MCF 10A (cell line): ENCODE measurements around the gene MNAT1. TPM values are rescaled to one million over a fixed set of nuclear protein-coding genes. Genes with fewer than 3 reads are reported as not detected.

Experiments
- BruUV-seq: library from RNA; stranded (reverse); fragments of 400-500 nt; replicated peaks from 2 replicates; lab custom pipeline; 2021; lab: Mats Ljungman, UMichigan
- CTCF ChIA-PET: fragments of 300-600 bp; sonication (Branson Sonifier 250); formaldehyde crosslinking; extraction: SDS; loops from one replicate; lab custom pipeline; 2021; ENCODE audit warnings: antibody characterized with exemption, inconsistent platforms; lab: Yijun Ruan, JAX
- POLR2A ChIA-PET: fragments of 300-600, 350-650 bp; sonication (Branson Sonifier 250); formaldehyde crosslinking; extraction: SDS; loops from one replicate; lab custom pipeline; 2020; ENCODE audit warnings: antibody characterized with exemption, inconsistent platforms; lab: Yijun Ruan, JAX
- DNase-seq: peaks from one replicate; pipeline ENCODE4 v3.0.0-alpha.2; 2018; ENCODE audit not compliant: unreplicated experiment
- H3K27ac Mint-ChIP-seq: one replicate; pipeline ENCODE4 v1.8.0; 2022; ENCODE audit warnings: mild to moderate bottlenecking, low read depth, mixed read lengths; ENCODE audit not compliant: unreplicated experiment
- H3K27me3 Mint-ChIP-seq: one replicate; pipeline ENCODE4 v1.8.0; 2022; ENCODE audit warnings: mixed read lengths; ENCODE audit not compliant: insufficient read depth, unreplicated experiment
- H3K36me3 Mint-ChIP-seq: one replicate; pipeline ENCODE4 v1.8.0; 2022; ENCODE audit warnings: mild to moderate bottlenecking, moderate library complexity, mixed read lengths; ENCODE audit not compliant: insufficient read depth, unreplicated experiment
- H3K4me1 Mint-ChIP-seq: one replicate; pipeline ENCODE4 v1.8.0; 2022; ENCODE audit warnings: mixed read lengths; ENCODE audit not compliant: insufficient read depth, unreplicated experiment
- H3K4me3 Mint-ChIP-seq: one replicate; pipeline ENCODE4 v1.8.0; 2022; ENCODE audit warnings: mild to moderate bottlenecking, moderate library complexity, mixed read lengths; ENCODE audit not compliant: unreplicated experiment
- H3K9me3 Mint-ChIP-seq: one replicate; pipeline ENCODE4 v1.8.0; 2022; ENCODE audit warnings: mixed read lengths; ENCODE audit not compliant: unreplicated experiment
- CTCF ChIP-seq: fragments of 200-600 bp; IDR thresholded peaks from one replicate; pipeline ENCODE4 v1.8.0; 2022; ENCODE audit warnings: antibody characterized with exemption, mild to moderate bottlenecking; ENCODE audit not compliant: unreplicated experiment
- intact Hi-C: fragments of 100-400 bp; cut with micrococcal nuclease; formaldehyde crosslinking; loops from 2 replicates; pipeline ENCODE4 v1.14.1; 2022
- total RNA-seq: library from RNA; stranded (reverse); gene quantifications from 2 replicates; pipeline ENCODE4 v1.2.3, GENCODE V29; 2022

Gene MNAT1
- total RNA-seq, 1 experiment from 2014 or later = 57.5 TPM

DNA sequence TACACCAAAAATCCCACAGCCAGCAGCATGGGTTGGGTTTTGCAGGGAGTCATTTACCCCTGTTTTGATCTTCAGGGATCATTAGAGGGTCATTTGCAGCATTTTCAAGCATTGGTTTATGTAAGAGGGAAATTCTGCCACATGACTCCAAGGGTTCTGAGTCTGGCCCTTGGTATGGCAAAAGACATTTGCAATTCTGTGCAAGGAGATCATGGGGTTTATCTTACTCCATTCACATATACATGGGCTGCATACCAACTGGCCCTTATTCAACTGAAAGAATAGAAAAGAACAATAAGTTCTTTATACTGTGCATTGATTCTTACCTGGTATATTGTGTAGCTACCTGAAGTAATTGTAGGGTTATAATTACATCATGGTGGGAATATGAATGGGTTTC, 24.1 kb upstream of the MNAT1 start:
- no peak for DNase-seq
- no TSS peak for BruUV-seq
- TF ChIP-seq CTCF = no peak
- Mint-ChIP-seq H3K4me3 (no peak overlapping the region), H3K27me3 (no peaks in the 10 kb centered on the region), H3K9me3 (no peaks in the 10 kb centered on the region), H3K4me1 (no peaks in the 10 kb centered on the region), H3K36me3 (peaks cover 5% of the 10 kb centered on the region), H3K27ac (no peak overlapping the region)
- intact Hi-C loops = no loop called here
- CTCF ChIA-PET = interaction anchor here (0.6 kb wide), 1 partner anchor 61 kb away, joined by 3 read pairs; no protein-coding TSS in a partner anchor
- POLR2A ChIA-PET = no interaction called here

DNA sequence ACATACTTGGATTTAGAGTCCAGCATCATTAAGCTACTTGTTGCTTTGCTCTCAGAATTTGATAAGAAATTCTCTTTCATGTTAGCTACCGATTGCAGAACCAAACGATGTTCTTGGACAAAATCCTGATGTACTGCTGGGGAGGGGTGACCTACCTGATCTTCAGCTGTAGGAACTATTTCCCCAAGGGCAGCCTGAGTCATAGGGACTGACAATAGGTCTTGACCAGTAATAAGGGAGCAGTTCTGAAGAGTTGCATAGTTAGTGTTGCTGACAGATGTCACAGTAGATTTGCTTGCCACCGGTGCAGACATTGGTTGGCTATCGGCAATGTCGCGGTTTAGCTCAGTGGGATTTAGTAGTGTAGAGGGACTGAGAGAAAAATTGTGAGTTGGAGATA, 21.0 kb upstream of the MNAT1 start:
- ChIA-PET CTCF (interaction anchor here (0.5 to 1.3 kb wide), 3 partner anchors 11 to 145 kb away, joined by 3 to 4 read pairs (median 4); no protein-coding TSS in a partner anchor), POLR2A (interaction anchor here (0.9 to 1.2 kb wide), 3 partner anchors 9 to 32 kb away, joined by 3 read pairs; no protein-coding TSS in a partner anchor)
- Mint-ChIP-seq H3K36me3 (peaks cover 14% of the 10 kb centered on the region), H3K4me3 (no peak overlapping the region), H3K27ac (no peak overlapping the region), H3K27me3 (no peaks in the 10 kb centered on the region), H3K9me3 (no peaks in the 10 kb centered on the region), H3K4me1 (no peaks in the 10 kb centered on the region)
- intact Hi-C loops = no loop called here
- TF ChIP-seq CTCF = no peak
- no TSS peak for BruUV-seq
- peak; percentile 4 for DNase-seq

DNA sequence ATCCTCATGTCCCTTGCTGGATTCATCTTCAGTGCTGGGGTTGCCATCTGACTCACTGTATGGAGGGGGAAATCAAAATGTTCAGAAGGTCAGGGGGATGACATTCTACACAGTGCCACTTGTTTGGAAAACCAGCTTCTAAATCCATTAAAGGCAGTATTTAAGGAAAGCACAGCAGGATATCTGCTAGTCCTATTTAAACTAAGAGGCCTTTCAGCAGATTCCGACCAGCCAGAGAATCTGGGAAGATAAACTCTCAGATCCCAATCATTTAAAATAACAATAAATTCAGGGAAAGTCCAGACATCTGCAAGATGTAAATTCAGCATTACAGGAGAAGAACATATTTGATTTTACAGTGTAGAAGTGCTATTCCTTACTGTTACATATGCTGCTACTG, 14.2 kb upstream of the MNAT1 start:
- H3K4me3 Mint-ChIP-seq = peak overlapping the region; percentile 91
- no TSS peak for BruUV-seq
- intact Hi-C loops = loop anchor here (5.0 kb wide), 2 partner anchors 477 to 532 kb away; no protein-coding TSS in a partner anchor
- DNase-seq = no peak
- TF ChIP-seq CTCF = no peak
- H3K4me1 Mint-ChIP-seq = no peaks in the 10 kb centered on the region
- peaks cover 12% of the 10 kb centered on the region for H3K36me3 Mint-ChIP-seq
- ChIA-PET POLR2A (interaction anchor here (0.7 to 2.9 kb wide), 7 partner anchors 14 to 260 kb away, joined by 3 to 15 read pairs (median 3); partner anchors contain the start of genes MNAT1, SLC38A6 and TRMT5), CTCF (interaction anchor here (0.6 to 1.1 kb wide), 6 partner anchors 42 to 364 kb away, joined by 3 to 7 read pairs (median 3); no protein-coding TSS in a partner anchor)
- H3K9me3 Mint-ChIP-seq = no peaks in the 10 kb centered on the region
- H3K27me3 Mint-ChIP-seq = no peaks in the 10 kb centered on the region
- H3K27ac Mint-ChIP-seq = no peak overlapping the region

DNA sequence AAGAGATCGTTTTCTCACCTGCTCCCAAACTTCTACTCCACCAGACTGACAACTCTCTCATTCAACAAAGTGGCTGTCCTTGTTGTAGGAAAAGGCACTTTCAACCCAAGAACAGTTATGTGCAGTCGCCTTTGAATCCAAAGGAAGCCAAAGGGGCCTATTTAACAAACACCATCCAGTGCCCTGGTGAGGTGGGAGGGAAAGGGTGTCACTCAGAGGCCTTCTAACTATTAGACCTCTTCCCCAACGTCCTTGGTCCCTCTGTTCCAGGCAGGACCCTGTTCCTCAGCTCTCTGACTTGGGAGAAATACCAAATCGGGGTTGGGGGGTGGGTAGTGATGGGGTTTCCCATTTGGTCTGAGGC, 13.6 kb upstream of the MNAT1 start:
- BruUV-seq = no TSS peak
- Mint-ChIP-seq H3K9me3 (no peaks in the 10 kb centered on the region), H3K4me3 (peak overlapping the region; percentile 91), H3K27ac (no peak overlapping the region), H3K36me3 (peaks cover 12% of the 10 kb centered on the region), H3K27me3 (no peaks in the 10 kb centered on the region), H3K4me1 (no peaks in the 10 kb centered on the region)
- intact Hi-C loops = loop anchor here (5.0 kb wide), 2 partner anchors 476 to 531 kb away; no protein-coding TSS in a partner anchor
- TF ChIP-seq CTCF = no peak
- DNase-seq = peak; percentile 0
- CTCF ChIA-PET = interaction anchor here (0.6 to 3.5 kb wide), 8 partner anchors 13 to 363 kb away, joined by 3 to 15 read pairs (median 3); partner anchors contain the start of gene MNAT1
- POLR2A ChIA-PET = interaction anchor here (0.6 to 4.3 kb wide), 10 partner anchors 12 to 363 kb away, joined by 3 to 45 read pairs (median 4); partner anchors contain the start of genes MNAT1, SLC38A6 and TRMT5
